NCI-H524 (cell line): ENCODE data around the gene PIERCE2.
"Not testable (repeated sequence)": the region's sequence is repeated elsewhere in the genome, so short reads cannot be mapped to it uniquely, and the experiment has no call there.

Source experiments
- DNase-seq, 2 experiments: peaks; one replicate each; lab custom pipeline; 2025; lab: John Stamatoyannopoulos, UW

The PIERCE2 gene, protein sequence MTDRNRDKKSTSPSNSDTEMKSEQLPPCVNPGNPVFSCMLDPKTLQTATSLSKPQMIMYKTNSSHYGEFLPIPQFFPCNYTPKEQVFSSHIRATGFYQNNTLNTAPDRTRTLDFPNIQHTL

DNA sequence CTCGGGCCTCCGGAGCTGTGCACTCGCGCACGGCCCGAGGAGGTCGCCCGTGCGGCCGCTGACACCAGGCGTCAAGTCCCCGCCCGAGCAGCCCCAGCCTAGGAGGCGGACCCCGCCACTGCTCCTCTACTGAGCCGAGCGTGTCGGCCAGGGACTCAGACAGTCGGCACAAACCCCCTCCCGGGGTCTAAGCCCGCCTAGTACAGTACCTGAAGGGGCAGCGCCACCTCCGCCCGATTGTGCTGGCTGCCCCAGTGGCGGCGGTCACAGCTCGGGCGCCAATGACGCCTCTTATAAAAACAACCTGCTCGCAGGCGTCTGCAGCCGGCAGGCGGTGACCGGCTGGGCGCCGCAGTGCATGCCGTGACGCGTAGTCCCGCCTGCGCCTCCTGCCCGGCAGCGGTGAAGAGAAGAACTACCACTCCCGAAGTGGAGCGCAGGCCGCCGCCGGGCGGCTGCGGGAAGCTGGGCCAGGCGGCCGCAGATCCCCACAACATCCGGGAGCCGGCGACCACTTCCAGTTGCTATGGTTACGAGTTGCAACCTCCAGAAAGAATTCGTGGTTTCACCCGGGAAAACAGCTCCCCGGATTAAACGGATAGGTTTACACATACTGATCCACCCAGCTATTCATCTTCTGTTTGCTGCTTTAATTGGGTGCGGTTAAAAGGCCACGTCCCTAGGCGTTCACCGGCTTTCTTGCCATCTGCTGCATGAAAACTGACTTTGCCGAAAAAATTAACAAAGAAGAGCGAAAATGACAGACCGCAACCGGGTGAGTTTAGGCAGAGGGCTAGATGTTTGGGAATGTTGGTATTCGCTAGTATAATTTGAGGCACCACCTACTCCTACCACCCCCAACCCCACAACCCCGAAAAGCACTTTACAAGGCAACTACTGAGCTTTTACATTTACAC lies at the start of gene PIERCE2, which contains the start of gene CCPG1:
TSS of gene PIERCE2 (plus strand) at position 484 of the 917 bp plus-strand sequence. CDS start at position 758, 274 bp downstream.
TSS of gene CCPG1 (minus strand) at position 348 of the 917 bp plus-strand sequence. CDS start 18,935 bp downstream, outside the sequence.
- DNase-seq, result peak; percentile 100

DNA sequence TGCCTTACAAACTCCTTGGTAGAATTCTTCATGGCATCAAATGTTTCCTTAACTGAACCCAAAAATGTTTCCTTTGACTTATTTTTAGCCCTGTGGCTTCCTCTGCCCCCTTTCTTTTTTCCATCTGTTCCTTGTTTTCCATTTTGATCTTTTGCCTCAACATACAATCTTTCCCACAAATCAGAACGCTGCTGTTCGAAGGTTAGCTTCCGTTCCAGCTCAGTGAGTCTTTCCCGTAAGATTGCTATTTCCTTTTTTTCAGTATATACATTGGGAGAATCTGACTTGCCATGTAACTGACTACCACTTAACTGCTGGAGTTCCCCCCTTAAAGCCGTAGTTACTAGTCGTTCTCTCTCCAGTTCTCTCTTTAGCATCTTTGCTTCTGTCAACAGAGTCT lies 48.0 kb upstream of the PIERCE2 start:
- DNase-seq, result no peak

DNA sequence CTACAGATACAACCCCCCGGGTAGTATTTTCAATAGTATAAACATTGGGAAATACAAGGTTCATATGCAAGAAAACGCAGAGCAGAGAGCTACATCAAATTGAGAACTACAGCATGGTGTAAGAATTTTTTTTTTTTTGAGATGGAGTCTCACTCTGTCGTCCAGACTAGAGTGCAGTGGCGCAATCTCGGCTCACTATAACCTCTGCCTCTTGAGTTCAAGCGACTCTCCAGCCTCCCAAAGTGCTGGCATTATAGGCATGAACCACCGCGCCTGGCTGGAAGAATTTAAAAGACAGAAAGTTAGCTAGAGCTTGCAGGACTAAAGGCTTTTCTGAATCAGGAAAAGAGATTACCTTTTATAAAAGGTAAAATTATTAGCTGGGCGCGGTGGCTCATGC lies 47.2 kb upstream of the PIERCE2 start:
- DNase-seq, result no peak

DNA sequence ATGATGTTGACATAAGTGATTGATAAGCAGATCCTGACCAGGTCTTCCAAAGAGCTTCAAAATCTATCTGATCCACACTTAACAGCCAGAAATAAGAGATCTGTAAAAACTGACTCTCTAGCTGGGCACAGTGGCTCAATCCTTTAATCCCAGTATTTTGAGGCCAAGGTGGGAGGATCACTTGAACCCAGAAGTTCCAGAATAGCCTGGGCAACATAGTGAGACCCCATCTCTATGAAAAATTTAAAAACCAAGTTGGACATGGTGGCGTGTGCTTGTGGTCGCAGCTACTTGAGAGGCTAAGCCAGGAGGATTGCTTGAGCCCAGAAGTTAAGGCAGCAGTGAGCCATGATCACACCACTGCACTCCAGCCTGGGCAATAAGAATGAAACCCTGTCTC lies 45.7 kb upstream of the PIERCE2 start:
- DNase-seq, result no peak

DNA sequence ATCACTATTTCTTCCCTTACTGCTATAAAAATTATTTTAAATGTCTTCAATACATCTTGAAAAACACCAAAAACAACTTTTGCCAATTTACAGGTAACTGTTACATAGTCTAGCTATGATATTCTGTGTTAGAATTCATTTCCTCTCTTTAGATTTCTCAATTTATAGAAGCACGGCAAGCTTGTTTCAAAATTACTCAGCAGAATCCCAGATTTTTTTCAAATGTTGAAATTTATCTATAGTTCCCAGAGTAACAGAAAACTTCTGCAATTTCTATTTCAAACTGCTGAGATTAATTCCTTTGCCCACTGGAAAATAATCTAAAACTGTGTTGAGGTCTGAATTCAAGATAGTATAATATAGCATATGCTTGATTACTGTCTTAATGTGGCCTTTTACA lies 41.3 kb upstream of the PIERCE2 start:
- DNase-seq, result no peak

DNA sequence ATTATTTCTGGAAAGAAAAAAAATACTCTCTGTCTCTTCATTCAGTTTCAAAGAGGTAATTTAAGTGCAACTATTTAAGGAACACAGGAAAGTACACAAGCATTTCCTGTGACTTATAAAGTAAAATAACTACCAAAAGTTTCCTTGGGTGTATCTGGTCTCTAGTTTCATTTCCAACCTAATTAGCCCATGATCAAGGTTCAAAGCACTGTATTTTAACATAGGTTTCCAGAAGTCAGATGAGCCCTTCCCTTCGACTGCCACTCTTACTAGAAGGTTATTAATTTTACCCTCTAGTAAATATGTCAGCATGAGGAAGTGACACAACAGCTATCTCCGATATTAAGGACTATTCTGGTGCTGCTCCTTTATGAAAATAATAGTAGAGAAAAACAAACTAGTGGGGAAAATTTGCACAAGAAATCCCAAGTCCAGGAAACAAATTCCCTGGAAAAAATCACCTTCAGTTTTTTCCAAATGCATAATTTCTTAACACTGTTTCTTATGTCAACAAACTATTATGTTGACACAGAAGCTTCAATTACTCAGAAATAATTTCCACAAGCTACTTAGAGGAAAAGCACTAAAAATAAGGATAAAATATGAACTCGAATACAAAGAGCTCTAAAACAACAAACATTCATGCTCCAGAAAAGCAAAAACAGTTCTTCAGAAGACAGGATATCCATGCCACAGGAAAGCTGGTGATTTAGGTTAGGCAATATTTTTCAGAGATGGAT lies 35.4 kb upstream of the PIERCE2 start:
- DNase-seq, result no peak

DNA sequence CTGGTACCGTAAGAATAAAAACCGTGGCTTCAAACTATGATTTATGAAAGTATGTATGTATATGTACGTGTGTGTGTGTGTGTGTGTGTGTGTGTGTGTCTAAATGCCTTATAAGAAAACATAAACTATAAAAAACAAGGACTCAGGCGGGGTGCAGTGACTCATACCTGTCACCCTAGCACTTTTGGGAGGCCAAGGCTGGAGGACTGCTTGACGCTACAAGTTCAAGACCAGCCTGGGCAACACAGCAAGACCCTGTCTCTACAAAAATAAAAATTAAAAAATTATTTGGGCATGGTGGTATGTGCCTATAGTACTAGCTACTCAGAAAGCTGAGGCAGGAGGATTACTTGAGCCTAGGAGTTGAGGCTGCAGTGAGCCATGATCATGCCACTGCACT lies 29.2 kb upstream of the PIERCE2 start:
- no peak for DNase-seq

DNA sequence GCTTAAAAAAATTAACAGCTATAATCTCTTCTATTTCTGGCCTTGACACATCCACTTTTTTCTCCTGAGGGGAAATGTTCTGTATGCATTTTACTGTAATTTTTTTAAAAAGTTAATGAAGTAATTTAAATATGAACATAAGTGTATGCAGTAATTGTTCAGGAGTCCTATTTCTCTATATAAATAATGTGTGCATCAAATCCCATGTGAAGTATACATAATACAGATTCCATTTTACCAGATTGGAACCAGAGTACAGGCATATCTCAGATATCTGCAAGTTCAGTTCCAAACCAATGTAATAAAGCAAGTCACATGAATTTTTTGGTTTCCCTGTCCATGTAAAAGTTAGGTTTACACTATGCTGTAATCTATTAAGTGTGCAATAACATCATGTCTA lies 26.7 kb upstream of the PIERCE2 start:
- DNase-seq, result no peak

DNA sequence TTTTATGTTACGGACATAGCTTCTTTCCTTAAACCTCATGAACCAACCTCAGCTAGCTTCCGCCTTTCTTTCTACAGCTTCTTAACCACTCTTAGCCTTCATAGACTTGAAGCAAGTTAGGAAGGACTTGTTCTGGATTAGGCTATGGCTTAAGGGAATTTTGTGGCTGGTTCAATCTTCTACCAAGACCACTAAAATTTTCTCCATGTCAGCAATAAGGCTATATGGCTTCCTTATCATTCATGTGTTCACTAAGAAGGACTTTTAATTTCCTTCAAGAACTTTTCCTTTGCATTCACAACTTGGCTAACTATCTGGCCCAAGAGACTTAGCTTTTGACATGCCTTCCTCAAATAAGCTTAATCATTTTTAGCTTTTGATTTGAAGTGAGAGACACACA lies 24.6 kb upstream of the PIERCE2 start:
- DNase-seq, result no peak

DNA sequence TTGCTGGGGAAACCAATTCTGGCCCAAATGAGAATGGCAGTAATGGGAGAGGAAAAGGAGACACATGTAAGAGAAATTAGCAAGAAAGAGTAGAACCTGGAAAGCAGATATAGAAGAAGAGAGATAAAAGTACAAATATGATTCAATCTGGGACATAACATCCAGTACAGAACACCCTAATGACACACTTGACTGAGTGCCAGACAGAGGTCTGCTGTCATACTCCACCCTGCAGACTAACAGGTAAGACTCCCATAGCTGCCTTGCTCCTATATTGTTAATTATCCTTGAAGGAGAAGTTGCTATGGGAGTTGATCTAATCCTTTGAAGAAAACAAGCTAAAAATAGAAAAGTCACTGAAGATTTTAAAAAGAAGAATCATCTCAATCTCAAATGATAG lies 21.3 kb upstream of the PIERCE2 start:
- DNase-seq, result no peak

DNA sequence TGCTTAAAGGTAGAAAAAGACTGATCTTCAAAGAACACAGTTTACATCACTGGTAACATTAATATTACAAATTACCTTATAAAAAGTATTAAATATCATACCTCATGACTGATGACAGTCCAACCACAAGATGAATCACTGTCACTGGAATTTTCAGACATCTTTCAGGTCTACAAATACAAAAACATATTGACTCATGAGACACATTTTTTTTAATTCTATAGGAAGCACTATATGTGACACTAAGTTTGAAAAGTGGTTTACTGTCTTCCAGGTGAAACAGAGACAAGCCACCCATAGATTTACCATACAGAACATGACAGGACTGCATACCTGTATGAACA lies 19.1 kb upstream of the PIERCE2 start:
- no peak for DNase-seq

DNA sequence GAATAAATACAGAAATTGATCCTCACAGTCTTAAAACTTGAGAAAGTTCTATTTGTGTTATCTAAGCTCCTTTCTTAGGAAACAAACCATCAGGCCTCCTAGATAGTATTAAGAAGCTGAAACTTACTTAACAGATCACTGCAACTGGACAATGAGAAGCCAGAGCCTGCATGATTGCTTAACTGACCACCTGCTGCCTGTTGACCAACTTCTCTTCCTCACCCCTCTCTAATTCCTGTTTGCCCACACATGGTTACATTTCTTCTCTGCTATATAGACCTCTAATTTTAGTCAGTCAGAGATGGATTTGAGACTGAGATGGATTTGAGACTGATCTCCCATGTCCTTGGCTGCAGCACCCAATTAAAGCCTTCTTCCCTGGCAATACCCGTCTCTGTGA lies 13.6 kb upstream of the PIERCE2 start:
- DNase-seq, result no peak

DNA sequence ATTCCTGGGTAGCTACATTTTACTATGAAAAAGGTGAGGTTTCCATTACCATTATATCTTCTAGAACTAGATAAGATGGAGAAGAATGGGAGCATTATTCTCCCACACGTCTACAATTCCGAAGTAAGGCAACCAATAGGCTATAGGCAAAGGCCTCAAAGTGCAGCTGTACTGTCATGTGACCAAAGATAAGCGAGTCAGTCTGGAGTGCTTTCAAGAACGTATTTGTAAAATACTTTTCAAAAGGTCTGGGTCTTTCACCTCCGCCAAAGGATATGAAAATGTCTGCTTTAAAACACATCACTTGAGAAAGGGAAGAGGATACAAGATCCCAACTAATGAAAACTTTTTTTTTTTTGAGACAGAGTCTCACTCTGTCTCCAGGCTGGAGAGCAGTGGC lies 10.1 kb upstream of the PIERCE2 start:
- DNase-seq, result no peak

DNA sequence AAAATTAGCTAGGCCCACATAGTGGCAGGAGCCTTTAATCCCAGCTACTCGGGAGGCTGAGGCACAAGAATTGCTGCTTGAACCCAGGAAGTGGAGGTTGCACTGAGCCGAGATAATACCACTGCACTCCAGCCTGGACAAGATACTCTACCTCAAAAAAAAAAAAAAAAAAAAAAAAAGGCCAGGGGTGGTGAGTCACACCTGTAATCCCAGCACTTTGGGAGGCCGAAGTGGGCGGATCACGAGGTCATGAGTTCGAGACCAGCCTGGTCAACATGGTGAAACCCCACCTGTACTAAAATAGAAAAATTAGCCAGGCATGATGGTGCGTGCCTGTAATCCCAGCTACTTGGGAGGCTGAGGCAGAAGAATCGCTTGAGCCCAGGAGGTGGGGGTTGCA lies 8.2 kb upstream of the PIERCE2 start:
- not testable (repeated sequence) for DNase-seq

DNA sequence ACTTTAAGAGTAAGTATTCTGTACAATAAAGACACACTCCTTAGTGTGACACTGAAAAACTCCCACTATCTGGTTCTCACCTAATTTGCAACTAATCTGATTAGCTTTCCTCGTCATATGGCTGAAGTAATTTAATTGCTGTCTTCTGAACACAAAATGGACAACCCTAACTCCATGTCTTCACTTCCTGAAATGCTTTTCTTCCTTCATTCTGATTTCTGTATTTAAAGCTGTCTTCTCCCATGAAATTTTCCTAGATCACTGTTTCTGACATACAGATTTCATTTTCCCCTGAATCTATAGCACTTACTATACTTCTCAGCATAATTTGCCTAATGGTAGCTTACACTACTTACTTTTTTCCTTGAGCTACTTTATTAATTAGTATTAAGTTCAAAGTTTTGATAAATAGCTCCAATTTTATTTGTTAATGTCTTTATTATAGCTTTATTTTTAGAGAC lies 6.5 kb upstream of the PIERCE2 start:
- peak in 1 of 2 experiments; percentile 12 for DNase-seq

DNA sequence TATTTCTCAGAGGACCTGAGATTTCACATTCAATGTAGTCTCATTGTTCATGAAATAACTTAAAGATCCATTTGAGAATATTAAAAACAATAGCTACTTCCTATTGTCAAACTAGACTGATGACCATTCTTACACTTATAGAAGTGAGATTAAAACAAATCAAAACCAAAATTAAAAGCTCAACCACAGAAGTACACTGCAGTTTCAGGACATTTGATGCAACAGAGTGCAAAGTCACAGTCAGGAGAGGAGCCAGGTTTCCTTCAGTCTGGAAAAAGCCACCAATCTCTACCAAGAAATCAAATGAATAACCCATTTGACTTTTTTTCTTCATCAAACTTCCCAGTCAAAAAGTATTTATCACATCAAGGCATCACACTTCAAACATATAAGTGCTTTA lies 5.6 kb upstream of the PIERCE2 start:
- DNase-seq, result no peak

DNA sequence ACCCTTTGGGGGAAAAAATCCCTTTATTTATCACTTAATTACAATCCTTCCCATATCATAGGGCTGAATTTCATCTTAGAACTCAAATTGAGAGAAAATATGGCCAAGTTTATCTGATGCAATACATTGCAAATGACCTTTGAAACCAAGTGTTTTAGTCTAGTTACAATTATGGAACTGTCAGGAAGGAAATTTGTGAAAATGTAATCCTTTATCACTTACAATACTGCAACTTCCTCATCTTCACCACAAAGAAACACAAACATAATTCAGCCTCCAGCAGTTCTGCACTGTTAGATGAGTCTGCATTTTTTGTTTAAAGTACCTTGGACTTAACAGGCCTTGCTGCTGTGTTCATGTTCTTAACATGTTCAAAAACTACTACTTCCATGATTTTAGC lies 4.8 kb upstream of the PIERCE2 start:
- DNase-seq, result no peak

DNA sequence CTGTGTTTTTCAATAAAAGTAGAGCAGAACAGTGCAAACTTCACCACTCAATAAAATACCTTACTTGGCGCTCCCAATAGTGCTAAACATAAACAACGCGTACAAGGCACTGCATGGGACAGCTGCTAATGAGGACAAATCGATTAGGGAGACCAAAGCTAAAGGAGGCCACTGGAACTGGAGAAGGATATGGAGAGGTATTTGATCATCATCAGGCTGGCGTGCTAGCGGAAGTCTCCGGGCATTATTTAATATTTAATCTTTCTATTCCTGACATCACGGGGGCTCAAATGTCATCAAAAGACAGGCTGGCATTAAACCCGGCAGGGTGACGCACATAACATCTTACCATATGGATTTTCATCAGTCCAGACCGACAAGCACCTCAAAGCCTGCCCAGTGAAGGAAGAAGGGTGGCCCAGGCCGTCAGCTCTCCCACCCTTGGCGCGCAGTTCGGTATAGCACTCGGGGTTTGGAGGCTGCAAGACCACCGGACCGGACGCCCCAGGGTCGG lies 740 bp upstream of the PIERCE2 start:
- peak; percentile 80 to 93 for DNase-seq

DNA sequence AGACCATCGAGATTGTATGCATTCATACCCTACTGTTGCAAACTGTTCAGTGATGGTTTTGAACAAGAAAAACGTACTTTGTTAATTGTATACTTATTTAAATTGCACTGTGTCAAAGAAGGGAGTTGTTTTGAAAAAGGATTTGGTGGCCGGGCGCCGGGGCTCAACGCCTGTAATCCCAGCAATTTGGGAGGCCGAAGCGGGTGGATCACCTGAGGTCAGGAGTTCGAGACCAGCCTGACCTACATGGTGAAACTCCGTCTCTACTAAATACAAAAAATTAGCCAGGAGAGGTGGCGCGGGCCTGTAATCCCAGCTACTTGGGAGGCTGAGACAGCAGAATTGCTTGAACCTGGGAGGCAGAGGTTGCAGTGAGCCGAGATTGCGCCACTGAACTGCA lies 681 bp downstream of the PIERCE2 start:
- not testable (repeated sequence) for DNase-seq

DNA sequence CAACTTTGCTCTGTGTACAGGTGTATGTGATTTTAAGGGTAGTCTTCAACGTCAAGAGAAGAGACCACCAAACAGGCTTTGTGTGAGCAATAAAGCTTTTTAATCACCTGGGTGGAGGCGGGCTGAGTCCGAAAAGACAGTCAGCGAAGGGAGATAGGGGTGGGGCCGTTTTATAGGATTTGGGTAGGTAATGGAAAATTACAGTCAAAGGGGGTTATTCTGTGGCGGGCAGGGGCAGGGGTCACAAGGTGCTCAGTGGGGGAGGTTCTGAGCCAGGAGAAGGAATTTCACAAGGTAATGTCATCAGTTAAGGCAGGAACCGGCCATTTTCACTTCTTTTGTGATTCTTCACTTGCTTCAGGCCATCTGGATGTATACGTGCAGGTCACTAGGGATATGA lies 9.4 kb downstream of the PIERCE2 start:
- DNase-seq, result not testable (repeated sequence)

DNA sequence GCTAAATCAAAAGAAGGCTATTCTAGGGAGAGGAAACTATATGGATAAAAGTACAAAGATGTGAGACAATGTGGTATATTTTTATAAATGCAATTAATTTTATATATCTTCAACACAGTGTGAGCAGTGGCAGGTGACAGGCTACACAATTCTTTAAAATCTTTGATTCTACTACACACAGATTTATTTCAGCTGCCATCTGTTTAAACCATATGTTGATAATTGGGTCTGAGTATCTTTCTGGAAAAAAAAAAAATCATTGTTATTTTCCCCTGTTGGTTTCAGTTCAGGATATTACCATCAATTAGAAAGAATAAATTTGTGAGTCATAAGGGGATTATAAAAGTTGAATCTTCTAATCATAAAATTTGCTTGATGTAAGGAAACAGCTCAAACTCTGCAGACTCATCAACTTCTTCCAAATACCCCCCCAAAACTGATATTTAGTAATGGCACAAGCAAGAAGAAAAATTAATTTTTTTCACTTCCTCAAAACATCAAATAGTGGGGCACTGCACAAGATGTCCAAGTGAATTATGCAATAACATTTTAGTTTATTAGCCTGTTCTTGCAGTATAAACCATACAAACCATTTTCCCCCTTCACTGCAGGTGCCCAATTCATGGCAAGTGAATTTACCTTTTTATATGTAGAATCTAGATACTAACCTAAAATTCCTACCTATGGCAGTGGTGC lies 12.0 kb downstream of the PIERCE2 start:
- peak; percentile 60 to 89 for DNase-seq

DNA sequence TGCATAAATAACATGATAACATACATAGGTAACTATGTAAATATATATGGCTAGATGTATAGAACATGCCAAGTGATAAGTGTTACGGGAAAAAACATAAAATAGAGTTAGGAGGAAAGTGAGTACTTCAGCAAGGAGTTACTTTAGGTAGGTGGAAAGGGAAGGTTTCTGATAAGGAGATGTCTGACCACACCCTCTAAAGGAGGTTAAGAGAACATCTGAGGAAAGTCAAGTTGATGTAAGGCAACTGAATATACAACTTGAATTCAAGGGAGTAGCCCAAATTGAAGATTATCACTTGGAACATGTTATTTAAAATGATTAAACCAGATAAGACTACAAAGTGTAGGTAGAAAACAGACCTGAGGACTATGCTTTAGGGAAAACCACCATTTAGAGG lies 13.8 kb downstream of the PIERCE2 start:
- DNase-seq, result no peak
